PFSK-1 (cell line): ENCODE results near the gene MCM5.

Experiments used
- FOXP2 ChIP-seq: optimal IDR thresholded peaks from 2 replicates; pipeline ENCODE3; 2011; ENCODE audit warnings: borderline replicate concordance, control low read depth, inconsistent platforms; ENCODE audit not compliant: insufficient read depth; ENCODE audit errors: extremely low read length, extremely low read depth
- POLR2AphosphoS5 ChIP-seq: IDR thresholded peaks from 2 replicates; pipeline ENCODE4 v1.6.1; 2012; ENCODE audit warnings: low read depth, mild to moderate bottlenecking, control low read depth, low read length, moderate library complexity
- REST ChIP-seq, 2 experiments: IDR thresholded peaks; 2 replicates each; pipeline versions ENCODE4 v1.6.1 to v1.8.0; 2011 to 2012; ENCODE audit warnings: low read depth in 2 of 2, low read length in 2 of 2, control low read depth in 1 of 2, inconsistent platforms in 1 of 2, mild to moderate bottlenecking in 1 of 2, moderate library complexity in 1 of 2; ENCODE audit not compliant: insufficient read depth in 1 of 2
- SIN3A ChIP-seq: IDR thresholded peaks from 2 replicates; pipeline ENCODE4 v1.6.1; 2012; ENCODE audit warnings: mild to moderate bottlenecking, low read length, moderate library complexity, borderline replicate concordance; ENCODE audit not compliant: insufficient read depth
- TAF1 ChIP-seq: IDR thresholded peaks from 2 replicates; pipeline ENCODE4 v1.6.1; 2012; ENCODE audit warnings: low read length, control low read depth, borderline replicate concordance; ENCODE audit not compliant: insufficient read depth

MCM5 gene

GRCh38 chr22:35421121-35421520, 21.2 kb downstream of the MCM5 start:
- TF ChIP-seq TAF1 (no peak), POLR2AphosphoS5 (no peak), REST (IDR thresholded peaks at IDR 0.05; ENCODE audit: insufficient read depth in 1 of 2, low read depth in 2 of 2, low read length in 2 of 2) (no peak), FOXP2 (no peak), SIN3A (no peak)

DNA sequence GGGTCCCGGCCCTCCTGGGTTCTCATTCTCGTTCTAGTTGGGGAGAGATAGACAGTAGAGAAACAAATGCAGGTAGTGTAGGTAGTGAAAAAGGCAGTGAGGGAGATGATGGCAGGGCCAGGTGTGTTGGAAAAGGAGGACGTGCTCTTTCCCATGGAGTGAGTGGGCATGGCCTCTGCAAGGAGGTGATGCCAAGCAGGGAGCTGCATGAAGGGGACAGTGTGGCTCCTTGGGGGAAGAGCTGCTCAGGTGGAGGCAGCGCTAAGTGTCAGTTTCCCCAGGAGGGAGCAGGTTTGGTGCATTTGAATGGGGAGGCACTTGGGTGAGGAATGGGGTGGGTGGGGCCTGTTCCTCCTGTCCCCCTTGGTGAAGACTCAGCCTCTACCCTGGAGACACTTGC, 22.2 kb downstream of the MCM5 start:
- TF ChIP-seq SIN3A (no peak), POLR2AphosphoS5 (no peak), REST (IDR thresholded peaks at IDR 0.05; ENCODE audit: insufficient read depth in 1 of 2, low read depth in 2 of 2, low read length in 2 of 2) (no peak), TAF1 (no peak), FOXP2 (no peak)

GRCh38 chr22:35422936-35423335, 23.0 kb downstream of the MCM5 start:
- no peak for TF ChIP-seq FOXP2
- no peak for TF ChIP-seq SIN3A
- no peak for TF ChIP-seq REST (IDR thresholded peaks at IDR 0.05; ENCODE audit: insufficient read depth in 1 of 2, low read depth in 2 of 2, low read length in 2 of 2)
- TF ChIP-seq POLR2AphosphoS5 = no peak
- TF ChIP-seq TAF1 = no peak

GRCh38 chr22:35424081-35424480, 24.1 kb downstream of the MCM5 start:
- no peak for TF ChIP-seq POLR2AphosphoS5

- TF ChIP-seq FOXP2 (no peak), REST (IDR thresholded peaks at IDR 0.05; ENCODE audit: insufficient read depth in 1 of 2, low read depth in 2 of 2, low read length in 2 of 2) (no peak), TAF1 (no peak), POLR2AphosphoS5 (no peak), SIN3A (no peak)
Measured at GRCh38 chr22:35424761-35425160, 24.8 kb downstream of the MCM5 start.
